Measurements from ENCODE around the gene CARD9. TPM values are rescaled to one million over a fixed set of nuclear protein-coding genes. Genes with fewer than 3 reads are reported as not detected.

The CARD9 gene
- total RNA-seq, 1 donor from 2014 or later, result 1.2 TPM

DNA sequence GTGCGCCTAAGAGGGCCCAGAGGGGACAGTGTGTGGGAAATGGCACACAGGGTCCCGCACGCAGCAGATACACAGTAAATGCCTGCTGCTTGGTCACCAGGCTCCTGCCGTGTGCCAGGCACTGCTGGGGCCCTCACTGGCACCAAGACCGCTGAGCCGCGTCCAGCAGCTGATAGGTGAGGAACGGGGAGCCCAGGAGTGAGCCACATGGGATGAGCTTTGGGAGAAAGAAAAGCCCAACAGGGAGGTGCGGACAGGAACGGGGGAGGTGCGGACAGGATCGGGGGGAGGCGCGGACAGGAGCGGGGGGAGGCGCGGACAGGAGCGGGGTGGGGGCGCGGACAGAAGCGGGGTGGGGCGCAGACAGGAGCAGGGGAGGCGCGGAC, 29.6 kb downstream of the CARD9 start:
- TF ChIP-seq, protein P1, sequence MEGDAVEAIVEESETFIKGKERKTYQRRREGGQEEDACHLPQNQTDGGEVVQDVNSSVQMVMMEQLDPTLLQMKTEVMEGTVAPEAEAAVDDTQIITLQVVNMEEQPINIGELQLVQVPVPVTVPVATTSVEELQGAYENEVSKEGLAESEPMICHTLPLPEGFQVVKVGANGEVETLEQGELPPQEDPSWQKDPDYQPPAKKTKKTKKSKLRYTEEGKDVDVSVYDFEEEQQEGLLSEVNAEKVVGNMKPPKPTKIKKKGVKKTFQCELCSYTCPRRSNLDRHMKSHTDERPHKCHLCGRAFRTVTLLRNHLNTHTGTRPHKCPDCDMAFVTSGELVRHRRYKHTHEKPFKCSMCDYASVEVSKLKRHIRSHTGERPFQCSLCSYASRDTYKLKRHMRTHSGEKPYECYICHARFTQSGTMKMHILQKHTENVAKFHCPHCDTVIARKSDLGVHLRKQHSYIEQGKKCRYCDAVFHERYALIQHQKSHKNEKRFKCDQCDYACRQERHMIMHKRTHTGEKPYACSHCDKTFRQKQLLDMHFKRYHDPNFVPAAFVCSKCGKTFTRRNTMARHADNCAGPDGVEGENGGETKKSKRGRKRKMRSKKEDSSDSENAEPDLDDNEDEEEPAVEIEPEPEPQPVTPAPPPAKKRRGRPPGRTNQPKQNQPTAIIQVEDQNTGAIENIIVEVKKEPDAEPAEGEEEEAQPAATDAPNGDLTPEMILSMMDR (conservative IDR thresholded peaks at IDR 0.05; ENCODE audit: low read depth, low read length), result no peak
- no peak for DNase-seq (ENCODE audit: low read depth)
- no peak overlapping the region for H3K4me3 ChIP-seq (ENCODE audit: low read depth, low read length)

GRCh38 chr9:136343121-136343883, 30.2 kb downstream of the CARD9 start:
- TF ChIP-seq, protein P1 (conservative IDR thresholded peaks at IDR 0.05; ENCODE audit: low read depth, low read length), result no peak
- DNase-seq (ENCODE audit: low read depth), result no peak
- peak overlapping the region; percentile 53 for H3K4me3 ChIP-seq (ENCODE audit: low read depth, low read length)

- DNase-seq (ENCODE audit: low read depth), result no peak
- peak overlapping the region; percentile 53 for H3K4me3 ChIP-seq (ENCODE audit: low read depth, low read length)
- TF ChIP-seq, protein P1 (conservative IDR thresholded peaks at IDR 0.05; ENCODE audit: low read depth, low read length), result no peak
These were observed 31.0 kb downstream of the CARD9 start for GRCh38 chr9:136342181-136343120.

GRCh38 chr9:136341769-136342168, 31.7 kb downstream of the CARD9 start:
- H3K4me3 ChIP-seq (ENCODE audit: low read depth, low read length), result no peak overlapping the region

GRCh38 chr9:136341042-136341655, 32.3 kb downstream of the CARD9 start:
- TF ChIP-seq, protein P1 (conservative IDR thresholded peaks at IDR 0.05; ENCODE audit: low read depth, low read length), result no peak
- no peak for DNase-seq (ENCODE audit: low read depth)
- H3K4me3 ChIP-seq (ENCODE audit: low read depth, low read length), result no peak overlapping the region

More at GRCh38 chr9:136341769-136342168, 31.7 kb downstream of the CARD9 start:
- DNase-seq (ENCODE audit: low read depth), result no peak
- TF ChIP-seq, protein P1 (conservative IDR thresholded peaks at IDR 0.05; ENCODE audit: low read depth, low read length), result no peak

- no peak overlapping the region for H3K4me3 ChIP-seq (ENCODE audit: low read depth, low read length)
- TF ChIP-seq, protein P1 (conservative IDR thresholded peaks at IDR 0.05; ENCODE audit: low read depth, low read length), result no peak
- no peak for DNase-seq (ENCODE audit: low read depth)
These were observed 33.0 kb downstream of the CARD9 start for GRCh38 chr9:136340356-136341041.

Data from epithelial cell of proximal tubule (primary cell).